B cell (primary cell): ENCODE measurements around the gene UBAP1L.
"Not testable (repeated sequence)": the region's sequence is repeated elsewhere in the genome, so short reads cannot be mapped to it uniquely, and the experiment has no call there.

Experiments
- CTCF ChIP-seq: fragments of 200-600 bp; IDR thresholded peaks from one replicate; pipeline ENCODE4 v1.8.0; 2022; ENCODE audit warnings: antibody characterized with exemption, mild to moderate bottlenecking
- EZH2 ChIP-seq: IDR thresholded peaks from 2 replicates; pipeline ENCODE4 v1.6.1; 2012; ENCODE audit warnings: borderline replicate concordance, low read depth, mild to moderate bottlenecking, moderate library complexity, low read length; ENCODE audit not compliant: insufficient read depth, poor library complexity, severe bottlenecking

- TF ChIP-seq CTCF, EZH2: not testable (repeated sequence)
Measured at GRCh38 chr15:65099801-65100200, 15.2 kb downstream of the UBAP1L start.
